GM19025 (cell line): ENCODE data around the gene DNAH8.
"Not testable (repeated sequence)": the region's sequence is repeated elsewhere in the genome, so short reads cannot be mapped to it uniquely, and the experiment has no call there.

ENCODE experiments used
- ATAC-seq: cut with Tn5 transposase; IDR thresholded peaks from one replicate; pipeline ENCODE4 v1.9.1; 2021; ENCODE audit warnings: mild to moderate bottlenecking, low read depth, moderate library complexity; ENCODE audit not compliant: unreplicated experiment

The DNAH8 gene

GRCh38 chr6:38833320-38833719 is 118.2 kb downstream of the DNAH8 start:
- ATAC-seq, result no peak

- no peak for ATAC-seq
Measured at GRCh38 chr6:38836585-38836984, 121.5 kb downstream of the DNAH8 start.

GRCh38 chr6:38837101-38837500 is 122.0 kb downstream of the DNAH8 start:
- ATAC-seq, result no peak

GRCh38 chr6:38843798-38844197 is 128.7 kb downstream of the DNAH8 start:
- no peak for ATAC-seq

GRCh38 chr6:38845931-38846330 is 130.8 kb downstream of the DNAH8 start:
- no peak for ATAC-seq

GRCh38 chr6:38846361-38846760 is 131.2 kb downstream of the DNAH8 start:
- no peak for ATAC-seq

GRCh38 chr6:38846844-38847243 is 131.7 kb downstream of the DNAH8 start:
- no peak for ATAC-seq

- ATAC-seq, result no peak
Measured at GRCh38 chr6:38847497-38847896, 132.4 kb downstream of the DNAH8 start.

- no peak for ATAC-seq
Measured at GRCh38 chr6:38848760-38849159, 133.6 kb downstream of the DNAH8 start.

- no peak for ATAC-seq
Measured at GRCh38 chr6:38852215-38852614, 137.1 kb downstream of the DNAH8 start.

- no peak for ATAC-seq
Measured at GRCh38 chr6:38853236-38853635, 138.1 kb downstream of the DNAH8 start.

GRCh38 chr6:38856492-38856891 is 141.4 kb downstream of the DNAH8 start:
- ATAC-seq, result no peak

GRCh38 chr6:38857815-38858214 is 142.7 kb downstream of the DNAH8 start:
- ATAC-seq, result no peak

GRCh38 chr6:38860041-38860440 is 144.9 kb downstream of the DNAH8 start:
- ATAC-seq, result no peak

- no peak for ATAC-seq
Measured at GRCh38 chr6:38861926-38862401, 146.9 kb downstream of the DNAH8 start.

- no peak for ATAC-seq
Measured at GRCh38 chr6:38865521-38866174, 150.5 kb downstream of the DNAH8 start.

- no peak for ATAC-seq
Measured at GRCh38 chr6:38867726-38868125, 152.6 kb downstream of the DNAH8 start.

- ATAC-seq, result no peak
Measured at GRCh38 chr6:38871741-38872568, 156.8 kb downstream of the DNAH8 start.

- no peak for ATAC-seq
Measured at GRCh38 chr6:38873001-38873400, 157.9 kb downstream of the DNAH8 start.

GRCh38 chr6:38873816-38874215 is 158.7 kb downstream of the DNAH8 start:
- not testable (repeated sequence) for ATAC-seq

GRCh38 chr6:38876475-38876874 is 161.4 kb downstream of the DNAH8 start:
- no peak for ATAC-seq

- no peak for ATAC-seq
Measured at GRCh38 chr6:38877721-38878120, 162.6 kb downstream of the DNAH8 start.
